Astrocyte (in vitro differentiated cells and primary cell): ENCODE measurements around the gene GLT8D1. TPM values are rescaled to one million over a fixed set of nuclear protein-coding genes. Genes with fewer than 3 reads are reported as not detected.

ENCODE experiments used
- DNase-seq: peaks from one replicate; pipeline ENCODE4 v3.0.0-alpha.2; 2010; ENCODE audit warnings: low read depth
- FAIRE-seq: peaks from 2 replicates; lab custom pipeline; 2011; peaks lifted over from hg19 to GRCh38; lab: Jason Lieb, UNC
- H2AFZ ChIP-seq: 2 replicates; pipeline ENCODE4 v1.6.0; 2012; ENCODE audit warnings: low read depth, low read length, inconsistent platforms
- H3K27ac ChIP-seq: 2 replicates; pipeline ENCODE4 v1.5.1; 2011; ENCODE audit warnings: low read depth, low read length, inconsistent platforms
- H3K27me3 ChIP-seq: 2 replicates; pipeline ENCODE4 v1.6.0; 2011; ENCODE audit warnings: low read length, inconsistent platforms; ENCODE audit not compliant: insufficient read depth
- H3K36me3 ChIP-seq: 2 replicates; pipeline ENCODE4 v1.5.1; 2011; ENCODE audit warnings: low read length, inconsistent platforms; ENCODE audit not compliant: insufficient read depth
- H3K4me1 ChIP-seq: 2 replicates; pipeline ENCODE4 v1.5.1; 2011; ENCODE audit warnings: low read length, inconsistent platforms; ENCODE audit not compliant: insufficient read depth
- H3K4me2 ChIP-seq: 2 replicates; pipeline ENCODE4 v1.6.0; 2012; ENCODE audit warnings: low read length, inconsistent platforms
- H3K4me3 ChIP-seq: 2 replicates; pipeline ENCODE4 v1.5.1; 2011; ENCODE audit warnings: low read depth, mild to moderate bottlenecking, low read length, inconsistent platforms; ENCODE audit not compliant: insufficient read depth
- H3K79me2 ChIP-seq: 2 replicates; pipeline ENCODE4 v1.6.0; 2012; ENCODE audit warnings: mild to moderate bottlenecking, low read length, inconsistent platforms; ENCODE audit not compliant: insufficient read depth
- H3K9ac ChIP-seq: 2 replicates; pipeline ENCODE4 v1.6.0; 2012; ENCODE audit warnings: mild to moderate bottlenecking, low read length, inconsistent platforms
- H3K9me3 ChIP-seq: 2 replicates; pipeline ENCODE4 v1.5.1; 2012; ENCODE audit warnings: low read depth, mild to moderate bottlenecking, low read length, inconsistent platforms; ENCODE audit not compliant: insufficient read depth
- H4K20me1 ChIP-seq: 2 replicates; pipeline ENCODE4 v1.6.0; 2012; ENCODE audit warnings: low read length, inconsistent platforms; ENCODE audit not compliant: insufficient read depth
- H3K27ac Mint-ChIP-seq: one replicate; pipeline ENCODE4 v1.8.0; 2021; ENCODE audit warnings: mild to moderate bottlenecking, mixed read lengths; ENCODE audit not compliant: unreplicated experiment
- H3K27me3 Mint-ChIP-seq: one replicate; pipeline ENCODE4 v1.8.0; 2021; ENCODE audit warnings: low read depth, mixed read lengths; ENCODE audit not compliant: unreplicated experiment
- H3K36me3 Mint-ChIP-seq: one replicate; pipeline ENCODE4 v1.8.0; 2021; ENCODE audit warnings: low read depth, mixed read lengths; ENCODE audit not compliant: unreplicated experiment
- H3K4me1 Mint-ChIP-seq: one replicate; pipeline ENCODE4 v1.8.0; 2021; ENCODE audit warnings: low read depth, mixed read lengths; ENCODE audit not compliant: unreplicated experiment
- H3K4me3 Mint-ChIP-seq: one replicate; pipeline ENCODE4 v1.8.0; 2021; ENCODE audit warnings: mild to moderate bottlenecking, moderate library complexity, mixed read lengths; ENCODE audit not compliant: unreplicated experiment
- H3K9me3 Mint-ChIP-seq: one replicate; pipeline ENCODE4 v1.8.0; 2021; ENCODE audit warnings: mild to moderate bottlenecking, mixed read lengths; ENCODE audit not compliant: unreplicated experiment
- CTCF ChIP-seq: IDR thresholded peaks from 2 replicates; pipeline ENCODE4 v1.5.1; 2011; ENCODE audit warnings: low read depth, mild to moderate bottlenecking, inconsistent platforms, low read length, moderate library complexity; ENCODE audit not compliant: insufficient read depth
- EZH2 ChIP-seq: IDR thresholded peaks from 2 replicates; pipeline ENCODE4 v1.6.1; 2012; ENCODE audit warnings: mild to moderate bottlenecking, low read length, inconsistent platforms; ENCODE audit not compliant: insufficient read depth
- total RNA-seq: library from RNA; stranded (reverse); gene quantifications from 2 replicates; pipeline ENCODE4 v1.2.1, GENCODE V29; 2021

The GLT8D1 gene
- total RNA-seq, 1 donor from 2014 or later, result 78.2 TPM

- Histone ChIP-seq H3K4me3 (no peak overlapping the region), H3K27ac (no peak overlapping the region), H3K36me3 (peaks cover 46% of the 10 kb centered on the region), H3K9ac (no peak overlapping the region), H3K79me2 (peaks cover 31% of the 10 kb centered on the region), H3K4me2 (no peak overlapping the region), H3K9me3 (no peaks in the 10 kb centered on the region), H3K4me1 (no peaks in the 10 kb centered on the region), H3K27me3 (no peaks in the 10 kb centered on the region), H4K20me1 (peaks cover 8% of the 10 kb centered on the region), H2AFZ (no peak overlapping the region)
- DNase-seq (no peak), FAIRE-seq (no peak)
- Mint-ChIP-seq H3K4me3 (no peak overlapping the region), H3K36me3 (peaks cover 23% of the 10 kb centered on the region), H3K27ac (no peak overlapping the region), H3K9me3 (no peaks in the 10 kb centered on the region), H3K4me1 (peaks cover 1% of the 10 kb centered on the region), H3K27me3 (no peaks in the 10 kb centered on the region)
- TF ChIP-seq EZH2, result no peak
- TF ChIP-seq CTCF, result no peak
These were observed 45.5 kb downstream of the GLT8D1 start for GRCh38 chr3:52660046-52660445.

- Histone ChIP-seq H4K20me1 (peaks cover 8% of the 10 kb centered on the region), H3K9ac (no peak overlapping the region), H3K4me1 (no peaks in the 10 kb centered on the region), H3K4me3 (no peak overlapping the region), H3K27me3 (no peaks in the 10 kb centered on the region), H3K27ac (no peak overlapping the region), H2AFZ (no peak overlapping the region), H3K36me3 (peaks cover 48% of the 10 kb centered on the region), H3K4me2 (no peak overlapping the region), H3K9me3 (no peaks in the 10 kb centered on the region), H3K79me2 (peaks cover 11% of the 10 kb centered on the region)
- TF ChIP-seq CTCF (no peak), EZH2 (no peak)
- Mint-ChIP-seq H3K36me3 (peaks cover 13% of the 10 kb centered on the region), H3K4me3 (no peak overlapping the region), H3K4me1 (peaks cover 1% of the 10 kb centered on the region), H3K9me3 (no peaks in the 10 kb centered on the region), H3K27me3 (no peaks in the 10 kb centered on the region), H3K27ac (no peak overlapping the region)
- DNase-seq (no peak), FAIRE-seq (no peak)
These were observed 49.7 kb downstream of the GLT8D1 start for GRCh38 chr3:52655895-52656294.

- no peak overlapping the region for H3K27ac ChIP-seq
- H3K4me1 Mint-ChIP-seq, result peaks cover 10% of the 10 kb centered on the region
- H4K20me1 ChIP-seq, result no peaks in the 10 kb centered on the region
- TF ChIP-seq EZH2 (no peak), CTCF (no peak)
- H3K9me3 ChIP-seq, result no peaks in the 10 kb centered on the region
- H3K4me3 ChIP-seq, result no peak overlapping the region
- H3K79me2 ChIP-seq, result no peaks in the 10 kb centered on the region
- H3K4me3 Mint-ChIP-seq, result no peak overlapping the region
- no peaks in the 10 kb centered on the region for H3K27me3 Mint-ChIP-seq
- H3K36me3 Mint-ChIP-seq, result peaks cover 19% of the 10 kb centered on the region
- no peak overlapping the region for H3K4me2 ChIP-seq
- FAIRE-seq, result no peak
- H3K9me3 Mint-ChIP-seq, result no peaks in the 10 kb centered on the region
- H3K27me3 ChIP-seq, result no peaks in the 10 kb centered on the region
- H2AFZ ChIP-seq, result no peak overlapping the region
- H3K36me3 ChIP-seq, result peaks cover 42% of the 10 kb centered on the region
- DNase-seq, result no peak
- H3K9ac ChIP-seq, result no peak overlapping the region
- no peak overlapping the region for H3K27ac Mint-ChIP-seq
- H3K4me1 ChIP-seq, result peaks cover 7% of the 10 kb centered on the region
These were observed 54.0 kb downstream of the GLT8D1 start for GRCh38 chr3:52651592-52651991.
